K562 (cell line): ENCODE results near the gene CENPU. TPM values are rescaled to one million over a fixed set of nuclear protein-coding genes. Genes with fewer than 3 reads are reported as not detected.

Experiments
- ATAC-seq: fragments of 200-7000 bp; cut with Tn5 transposase; 3 replicates; pipeline ENCODE4 v1.9.1; 2020; ENCODE audit warnings: moderate library complexity
- BruUV-seq: library from RNA; stranded (reverse); fragments of 400-500 nt; replicated peaks from 2 replicates; lab custom pipeline; 2021; lab: Mats Ljungman, UMichigan
- CTCF ChIA-PET: fragments of 300-600 bp; formaldehyde crosslinking; extraction: SDS; loops from one replicate; lab custom pipeline; 2021; ENCODE audit warnings: low intra/inter-chr PET ratio; lab: Yijun Ruan, JAX
- POLR2A ChIA-PET: fragments of 300-600, 350-650 bp; sonication (Branson Sonifier 250); formaldehyde crosslinking; extraction: SDS; loops from one replicate; lab custom pipeline; 2021; ENCODE audit warnings: antibody characterized with exemption, inconsistent platforms; lab: Yijun Ruan, JAX
- DNase-seq, 4 experiments: peaks; one replicate each; pipeline versions ENCODE4 v3.0.0 to v3.0.0-alpha.2; 2011 to 2018; ENCODE audit warnings: low spot score in 3 of 4, mixed read lengths in 3 of 4; ENCODE audit errors: extremely low read depth in 1 of 4
- FAIRE-seq: peaks from 2 replicates; lab custom pipeline; 2011; peaks lifted over from hg19 to GRCh38; lab: Jason Lieb, UNC
- H2AFZ ChIP-seq: 2 replicates; pipeline ENCODE4 v1.6.0; 2011; ENCODE audit warnings: low read depth, low read length, control low read depth, inconsistent platforms
- H3K27ac ChIP-seq: fragments of 200-600 bp; 3 replicates; pipeline ENCODE4 v1.8.0; 2011; ENCODE audit warnings: low read depth, mild to moderate bottlenecking, control low read depth, inconsistent platforms, low read length, moderate library complexity, mixed read lengths; ENCODE audit errors: extremely low read depth
- H3K27me3 ChIP-seq, 2 experiments: fragments of 300-600 bp in 1 of 2; 2 replicates in 1 of 2; 3 replicates in 1 of 2; pipeline versions ENCODE4 v1.6.0 to v1.8.0; 2011; ENCODE audit warnings: inconsistent platforms in 2 of 2, low read length in 2 of 2, mild to moderate bottlenecking in 1 of 2, mixed read lengths in 1 of 2, moderate library complexity in 1 of 2; ENCODE audit not compliant: control insufficient read depth in 2 of 2, insufficient read depth in 2 of 2
- H3K36me3 ChIP-seq: fragments of 300-600 bp; 3 replicates; pipeline ENCODE4 v1.8.0; 2011; ENCODE audit warnings: mild to moderate bottlenecking, low read length, inconsistent platforms; ENCODE audit not compliant: control insufficient read depth, insufficient read depth
- H3K4me1 ChIP-seq, 2 experiments: fragments of 200-600 bp in 1 of 2; replicated peaks in 1 of 2; 2 replicates in 1 of 2; 3 replicates in 1 of 2; pipeline versions ENCODE4 v1.5.1 to v1.8.0; 2011; ENCODE audit warnings: inconsistent platforms in 2 of 2, low read length in 2 of 2, mild to moderate bottlenecking in 1 of 2, mixed read lengths in 1 of 2, moderate library complexity in 1 of 2; ENCODE audit not compliant: control insufficient read depth in 2 of 2, insufficient read depth in 2 of 2
- H3K4me2 ChIP-seq: 2 replicates; pipeline ENCODE4 v1.6.1; 2011; ENCODE audit warnings: low read length, control low read depth, inconsistent platforms, mixed read lengths; ENCODE audit not compliant: insufficient read depth
- H3K4me3 ChIP-seq: fragments of 200-600 bp; sonication (generic), shearing (Covaris generic); 2 replicates; pipeline ENCODE4 v1.5.1; 2016; ENCODE audit warnings: control low read depth, inconsistent platforms
- H3K79me2 ChIP-seq: fragments of 200-600 bp; 3 replicates; pipeline ENCODE4 v1.8.0; 2011; ENCODE audit warnings: low read length, inconsistent platforms; ENCODE audit not compliant: control insufficient read depth, insufficient read depth
- H3K9ac ChIP-seq, 2 experiments: 2 replicates each; pipeline versions ENCODE4 v1.6.0 to v1.6.1; 2011; ENCODE audit warnings: low read depth in 2 of 2, low read length in 2 of 2, control low read depth in 1 of 2, inconsistent platforms in 1 of 2, mild to moderate bottlenecking in 1 of 2, mixed read lengths in 1 of 2; ENCODE audit not compliant: insufficient read depth in 1 of 2
- H3K9me1 ChIP-seq: one replicate; pipeline ENCODE4 v1.6.0; 2011; ENCODE audit warnings: inconsistent platforms, mild to moderate bottlenecking, low read length, moderate library complexity; ENCODE audit not compliant: control insufficient read depth, insufficient read depth
- H3K9me3 ChIP-seq: replicated peaks from 2 replicates; pipeline ENCODE4 v1.5.1; 2011; ENCODE audit warnings: low read depth, low read length, inconsistent platforms; ENCODE audit not compliant: control insufficient read depth, insufficient read depth
- H4K20me1 ChIP-seq: replicated peaks from 2 replicates; pipeline ENCODE4 v1.6.1; 2011; ENCODE audit warnings: low read length, inconsistent platforms, mixed read lengths; ENCODE audit not compliant: control insufficient read depth, insufficient read depth
- JUND ChIP-seq, 2 experiments: IDR thresholded peaks; 2 replicates in 1 of 2; 3 replicates in 1 of 2; pipeline ENCODE4 v1.6.1; 2011; ENCODE audit warnings: borderline replicate concordance in 2 of 2, low read depth in 2 of 2, low read length in 2 of 2, improper control_type of control experiment in 1 of 2, missing biosample characterization in 1 of 2, missing genetic modification characterization in 1 of 2, missing genetic modification reagents in 1 of 2
- ZNF197 ChIP-seq: fragments of 200-800 bp; sonication (Bioruptor generic); IDR thresholded peaks from 2 replicates; pipeline ENCODE4 v1.6.1; 2016; ENCODE audit warnings: low read depth, missing genetic modification characterization, missing compliant biosample characterization
- ZNF717 ChIP-seq: fragments of 250-450 bp; sonication (Bioruptor Pico); IDR thresholded peaks from 2 replicates; pipeline ENCODE4 v1.5.0; 2021
- WGBS: fragments of 100-300 bp; shearing (Covaris generic); methylation state at CpG from one replicate; pipeline ENCODE4 v1.1.6; 2016; ENCODE audit warnings: low coverage, mixed read lengths; ENCODE audit not compliant: insufficient coverage; ENCODE audit errors: missing lambda C conversion rate; 5-methylcytosine and 5-hydroxymethylcytosine counted together
- in situ Hi-C: fragments of 300-500 bp; cut with MboI; formaldehyde crosslinking; loops from 4 replicates; pipeline ENCODE4 v1.15.0; 2018; ENCODE audit warnings: inconsistent platforms, mixed read lengths
- intact Hi-C: fragments of 100-400 bp; cut with micrococcal nuclease; formaldehyde crosslinking; loops from 2 replicates; pipeline ENCODE4 v1.14.2; 2022
- polyA plus RNA-seq, 8 experiments: library from polyadenylated mRNA; depleted of rRNA in 4 of 8; stranded (reverse) in 5 of 8; unstranded in 3 of 8; fragments of >200 nt; fragmentation: Nextera tagmentation in 2 of 8; fragmentation: Illumina TruSeq in 1 of 8; extraction: Ambion mirVana in 2 of 8; extraction: Trizol in 1 of 8; gene quantifications; 2 replicates each; pipeline versions ENCODE4 v1.2.1 to v1.2.3, GENCODE V29; 2011 to 2014; ENCODE audit warnings: inconsistent platforms in 1 of 8, missing spikeins in 1 of 8
- total RNA-seq, 7 experiments: library from RNA; depleted of rRNA in 6 of 7; stranded (reverse); fragments of >200 nt in 6 of 7; fragmentation: Illumina TruSeq in 2 of 7; extraction: Trizol in 2 of 7; gene quantifications; 2 replicates each; pipeline versions ENCODE4 v1.2.1 to v1.2.3, GENCODE V29; 2011 to 2021; ENCODE audit warnings: low replicate concordance in 1 of 7

CENPU gene
- total and polyA plus RNA-seq, 9 of the 15 experiments (the other 6 are each of a cell fraction or from before 2014, with no cell fraction given): 39.4 to 98.7 (median 84.3) TPM

- Histone ChIP-seq H3K9me3 (no peaks in the 10 kb centered on the region), H2AFZ (peak overlapping the region; percentile 60; the same call in 1 of the 2 replicates), H3K36me3 (peaks cover 39% of the 10 kb centered on the region), H3K9ac (peak overlapping the region; percentile 78 to 92; a peak in 2 of 4 replicates), H3K79me2 (peaks cover 61% of the 10 kb centered on the region), H3K4me2 (peak overlapping the region; percentile 91), H3K27ac (peak overlapping the region; percentile 89), H3K27me3 (no peaks in the 10 kb centered on the region), H3K4me1 (peaks cover 17 to 19% of the 10 kb centered on the region in 2 experiments), H4K20me1 (peaks cover 7% of the 10 kb centered on the region; the same call in 1 of the 2 replicates), H3K4me3 (peak overlapping the region; percentile 96), H3K9me1 (no peaks in the 10 kb centered on the region)
- 2% methylated on average over 6 of the region's 6 CpGs for WGBS
- no TSS peak for BruUV-seq
- intact Hi-C loops (loop anchor here (2.0 to 10.0 kb wide), 4 partner anchors 37 to 386 kb away; partner anchors contain the start of gene CENPU), in situ Hi-C loops (no loop called here)
- peak; percentile 67 for FAIRE-seq
- POLR2A ChIA-PET: interaction anchor here (0.6 to 1.3 kb wide), 2 partner anchors 73 to 138 kb away, joined by 4 read pairs; no protein-coding TSS in a partner anchor
- no peak; the same call in 2 of the 3 replicates for ATAC-seq
- peak in 2 of 4 experiments; percentile 13 to 53 for DNase-seq
- TF ChIP-seq JUND (IDR thresholded peaks at IDR 0.05; ENCODE audit: borderline replicate concordance, low read depth, low read length) (0 out of 2 replicates have a peak, but pooled peaks have one; percentile 13), JUND (tag; IDR thresholded peaks at IDR 0.05; ENCODE audit: borderline replicate concordance, low read depth, low read length) (no peak), ZNF197 (no peak), ZNF717 (no peak)
- CTCF ChIA-PET: interaction anchor here (0.9 kb wide), 1 partner anchor 98 kb away, joined by 3 read pairs; no protein-coding TSS in a partner anchor
Measured at GRCh38 chr4:184648054-184648312, 85.9 kb downstream of the CENPU start.
